Measurements from ENCODE around the gene MFSD8.

DNA sequence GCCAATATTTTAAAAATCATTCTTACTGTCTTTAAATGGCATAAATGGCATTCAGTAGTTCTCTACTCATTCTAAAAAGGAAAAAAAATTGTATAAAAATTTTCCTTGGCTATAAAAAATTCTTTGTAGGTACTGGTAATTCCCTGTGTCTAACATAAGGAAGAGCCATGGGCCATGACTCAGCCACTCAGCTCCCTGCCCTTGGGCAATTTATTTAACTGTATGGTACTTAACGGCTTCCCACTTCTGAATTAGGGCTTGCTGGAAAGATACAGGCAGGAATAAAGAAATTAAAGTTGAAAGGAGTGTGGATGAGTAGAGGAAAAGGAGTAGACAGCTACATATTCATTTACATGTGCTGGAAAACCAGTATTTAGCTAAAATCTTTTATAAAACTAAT, 30.8 kb upstream of the MFSD8 start:
- TF ChIP-seq, protein P1, sequence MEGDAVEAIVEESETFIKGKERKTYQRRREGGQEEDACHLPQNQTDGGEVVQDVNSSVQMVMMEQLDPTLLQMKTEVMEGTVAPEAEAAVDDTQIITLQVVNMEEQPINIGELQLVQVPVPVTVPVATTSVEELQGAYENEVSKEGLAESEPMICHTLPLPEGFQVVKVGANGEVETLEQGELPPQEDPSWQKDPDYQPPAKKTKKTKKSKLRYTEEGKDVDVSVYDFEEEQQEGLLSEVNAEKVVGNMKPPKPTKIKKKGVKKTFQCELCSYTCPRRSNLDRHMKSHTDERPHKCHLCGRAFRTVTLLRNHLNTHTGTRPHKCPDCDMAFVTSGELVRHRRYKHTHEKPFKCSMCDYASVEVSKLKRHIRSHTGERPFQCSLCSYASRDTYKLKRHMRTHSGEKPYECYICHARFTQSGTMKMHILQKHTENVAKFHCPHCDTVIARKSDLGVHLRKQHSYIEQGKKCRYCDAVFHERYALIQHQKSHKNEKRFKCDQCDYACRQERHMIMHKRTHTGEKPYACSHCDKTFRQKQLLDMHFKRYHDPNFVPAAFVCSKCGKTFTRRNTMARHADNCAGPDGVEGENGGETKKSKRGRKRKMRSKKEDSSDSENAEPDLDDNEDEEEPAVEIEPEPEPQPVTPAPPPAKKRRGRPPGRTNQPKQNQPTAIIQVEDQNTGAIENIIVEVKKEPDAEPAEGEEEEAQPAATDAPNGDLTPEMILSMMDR (conservative IDR thresholded peaks at IDR 0.05 in 1 of 2, IDR thresholded peaks at IDR 0.05 in 1 of 2; ENCODE audit: extremely low read depth in 1 of 2, insufficient read depth in 1 of 2, low read depth in 1 of 2, low read length in 2 of 2): no peak
- no peak for TF ChIP-seq EZH2 (IDR thresholded peaks at IDR 0.05; ENCODE audit: borderline replicate concordance, low read length)
